ENCODE results near the gene ARHGAP8. TPM values are rescaled to one million over a fixed set of nuclear protein-coding genes. Genes with fewer than 3 reads are reported as not detected.

The ARHGAP8 gene
- polyA plus RNA-seq, 2 of the 4 experiments (the other 2 are of a cell fraction), result 1.2 to 3.8 TPM

GRCh38 chr22:44825310-44826150 is 73.2 kb downstream of the ARHGAP8 start:
- POLR2A ChIA-PET, result no interaction called here
- no peak overlapping the region for H3K4me2 ChIP-seq
- ATAC-seq, result no peak
- CTCF ChIA-PET, result interaction anchor here (2.0 kb wide), 1 partner anchor 270 kb away, joined by 7 read pairs; no protein-coding TSS in a partner anchor
- no peak for FAIRE-seq
- 83% methylated on average over 10 of the region's 43 CpGs for WGBS (ENCODE audit: missing lambda C conversion rate)
- DNase-seq (ENCODE audit: low read depth in 1 of 2, low spot score in 1 of 2), result no peak
- TF ChIP-seq ESRRA (IDR thresholded peaks at IDR 0.05; ENCODE audit: borderline replicate concordance, low read length) (no peak), FOSL2 (IDR thresholded peaks at IDR 0.05) (no peak), FOSL2 (CRISPR knock-in tag; IDR thresholded peaks at IDR 0.05) (no peak)
- no peak overlapping the region for H3K27ac ChIP-seq
- no peak overlapping the region for H3K4me3 ChIP-seq
- H3K4me1 ChIP-seq, result no peaks in the 10 kb centered on the region
- H3K9me3 ChIP-seq, result no peaks in the 10 kb centered on the region

- TF ChIP-seq SMC3 (IDR thresholded peaks at IDR 0.05), result no peak
- TF ChIP-seq KDM1A (IDR thresholded peaks at IDR 0.05; ENCODE audit: low read depth), result no peak
- TF ChIP-seq RARB (CRISPR knock-in tag; IDR thresholded peaks at IDR 0.05), result no peak
- TF ChIP-seq CTCF (IDR thresholded peaks at IDR 0.05), result no peak
- TF ChIP-seq ATOH8 (CRISPR knock-in tag; IDR thresholded peaks at IDR 0.05; ENCODE audit: low read depth), result no peak
- TF ChIP-seq EHMT2 (IDR thresholded peaks at IDR 0.05; ENCODE audit: low read depth), result no peak
- no peak for TF ChIP-seq MAX (IDR thresholded peaks at IDR 0.05)
- TF ChIP-seq POLR2AphosphoS2 (conservative IDR thresholded peaks at IDR 0.05; ENCODE audit: low read length), result no peak
- no peak for TF ChIP-seq CHD2 (IDR thresholded peaks at IDR 0.05; ENCODE audit: low read length, partially characterized antibody)
- no peak for TF ChIP-seq CBX8 (IDR thresholded peaks at IDR 0.05)
- no peak for TF ChIP-seq USF2 (IDR thresholded peaks at IDR 0.05)
- no peak for TF ChIP-seq HEYL (CRISPR knock-in tag; IDR thresholded peaks at IDR 0.05)
- no peak for TF ChIP-seq SREBF2 (IDR thresholded peaks at IDR 0.05)
- TF ChIP-seq RNF2 (IDR thresholded peaks at IDR 0.05; ENCODE audit: borderline replicate concordance, low read depth), result no peak
- ATAC-seq, result peak in 1 of 2 experiments; percentile 24; a peak in 2 of 6 replicates
- H3K4me3 ChIP-seq, result no peak overlapping the region
- FAIRE-seq, result no peak
- DNase-seq (ENCODE audit: low read depth in 1 of 2, low spot score in 1 of 2), result no peak
- WGBS (ENCODE audit: missing lambda C conversion rate), result 91% methylated on average over 16 of the region's 16 CpGs
- POLR2A ChIA-PET, result no interaction called here
- H3K4me1 ChIP-seq, result no peaks in the 10 kb centered on the region
- CTCF ChIA-PET, result no interaction called here
- no peak overlapping the region for H3K27ac ChIP-seq
- H3K4me2 ChIP-seq, result no peak overlapping the region
- H3K9me3 ChIP-seq, result no peaks in the 10 kb centered on the region
Observed at GRCh38 chr22:44827666-44828190, 75.4 kb downstream of the ARHGAP8 start.

- Histone ChIP-seq H3K4me3 (no peak overlapping the region), H3K9me3 (no peaks in the 10 kb centered on the region), H3K4me2 (no peak overlapping the region), H3K27ac (no peak overlapping the region), H3K4me1 (no peaks in the 10 kb centered on the region)
- TF ChIP-seq CTCF (IDR thresholded peaks at IDR 0.05) (peak; percentile 33; the same call in 2 of the 3 replicates), HES2 (IDR thresholded peaks at IDR 0.05) (no peak), RAD21 (conservative IDR thresholded peaks at IDR 0.05 in 1 of 2, IDR thresholded peaks at IDR 0.05 in 1 of 2) (peak in 1 of 2 experiments; percentile 26; a peak in 1 of 5 replicates), ZNF302 (CRISPR knock-in tag; IDR thresholded peaks at IDR 0.05) (no peak), E2F6 (IDR thresholded peaks at IDR 0.05; ENCODE audit: borderline replicate concordance, low read depth) (no peak), CHD2 (IDR thresholded peaks at IDR 0.05; ENCODE audit: low read length, partially characterized antibody) (no peak), MAZ (IDR thresholded peaks at IDR 0.05; ENCODE audit: borderline replicate concordance, low read depth, low read length) (no peak), POLR2A (IDR thresholded peaks at IDR 0.05; ENCODE audit: low read length) (no peak), HDAC2 (IDR thresholded peaks at IDR 0.05) (no peak)
- CTCF ChIA-PET, result interaction anchor here (0.7 kb wide), 2 partner anchors 20 to 78 kb away, joined by 3 to 4 read pairs; no protein-coding TSS in a partner anchor
- POLR2A ChIA-PET, result no interaction called here
- ATAC-seq (peak in 1 of 2 experiments; percentile 83; a peak in 4 of 6 replicates), DNase-seq (ENCODE audit: low read depth in 1 of 2, low spot score in 1 of 2) (peak; percentile 21 to 25), FAIRE-seq (no peak)
- WGBS (ENCODE audit: missing lambda C conversion rate), result 47% methylated on average over 8 of the region's 8 CpGs
Observed at GRCh38 chr22:44828193-44828592, 75.8 kb downstream of the ARHGAP8 start.

All from A549 (cell line).